ENCODE results near the gene TXNDC17. TPM values are rescaled to one million over a fixed set of nuclear protein-coding genes. Genes with fewer than 3 reads are reported as not detected.

The TXNDC17 gene
- total RNA-seq, 4 donors from 2014 or later, result 70.4 to 149 (median 95.9) TPM

GRCh38 chr17:6623941-6624340 is 16.9 kb upstream of the TXNDC17 start:
- H3K9me3 ChIP-seq, result no peaks in the 10 kb centered on the region
- no peaks in the 10 kb centered on the region for H3K27me3 ChIP-seq
- H3K4me1 ChIP-seq, result no peaks in the 10 kb centered on the region
- no peak overlapping the region for H3K27ac ChIP-seq
- 98 to 99% methylated on average over 3 of the region's 3 CpGs for WGBS, 2 donors
- DNase-seq, result no peak
- no peak for TF ChIP-seq POLR2A (IDR thresholded peaks at IDR 0.05)
- no peak for TF ChIP-seq CTCF (IDR thresholded peaks at IDR 0.05)
- intact Hi-C loops (cut with DNase I), result no loop called here
- H3K4me3 ChIP-seq (replicated peaks in 1 of 3), result no peak overlapping the region
- peaks cover 27 to 45% of the 10 kb centered on the region in 2 donors for H3K36me3 ChIP-seq

GRCh38 chr17:6626616-6627015 is 14.2 kb upstream of the TXNDC17 start:
- WGBS, 2 donors, result 92 to 96% methylated on average over 6 of the region's 6 CpGs
- Histone ChIP-seq H3K27ac (no peak overlapping the region), H3K27me3 (no peaks in the 10 kb centered on the region), H3K4me1 (no peaks in the 10 kb centered on the region), H3K4me3 (replicated peaks in 1 of 3) (no peak overlapping the region), H3K9me3 (no peaks in the 10 kb centered on the region), H3K36me3 (peaks cover 16 to 34% of the 10 kb centered on the region in 2 donors)
- TF ChIP-seq POLR2A (IDR thresholded peaks at IDR 0.05), result no peak
- no peak for TF ChIP-seq CTCF (IDR thresholded peaks at IDR 0.05)
- intact Hi-C loops (cut with DNase I), result no loop called here
- no peak for DNase-seq

GRCh38 chr17:6627019-6627418 is 13.8 kb upstream of the TXNDC17 start:
- WGBS, 2 donors, result 71 to 90% methylated on average over 1 of the region's 1 CpG
- no peaks in the 10 kb centered on the region for H3K9me3 ChIP-seq
- no peaks in the 10 kb centered on the region for H3K4me1 ChIP-seq
- H3K4me3 ChIP-seq (replicated peaks in 1 of 3), result no peak overlapping the region
- no peak for TF ChIP-seq CTCF (IDR thresholded peaks at IDR 0.05)
- TF ChIP-seq POLR2A (IDR thresholded peaks at IDR 0.05), result no peak
- intact Hi-C loops (cut with DNase I), result no loop called here
- no peak for DNase-seq
- no peaks in the 10 kb centered on the region for H3K27me3 ChIP-seq
- no peak overlapping the region for H3K27ac ChIP-seq
- H3K36me3 ChIP-seq, result peaks cover 16 to 38% of the 10 kb centered on the region in 2 donors

- Histone ChIP-seq H3K27ac (no peak overlapping the region), H3K4me1 (no peaks in the 10 kb centered on the region), H3K27me3 (no peaks in the 10 kb centered on the region), H3K36me3 (peaks cover 34 to 53% of the 10 kb centered on the region in 2 donors), H3K4me3 (replicated peaks in 1 of 3) (no peak overlapping the region), H3K9me3 (no peaks in the 10 kb centered on the region)
- TF ChIP-seq CTCF (IDR thresholded peaks at IDR 0.05), result no peak
- TF ChIP-seq POLR2A (IDR thresholded peaks at IDR 0.05), result no peak
- intact Hi-C loops (cut with DNase I), result no loop called here
- 98 to 100% methylated on average over 1 of the region's 1 CpG for WGBS, 2 donors
- DNase-seq, result no peak
Observed at GRCh38 chr17:6630390-6630789, 10.5 kb upstream of the TXNDC17 start.

- Histone ChIP-seq H3K4me1 (no peaks in the 10 kb centered on the region), H3K27ac (no peak overlapping the region), H3K4me3 (replicated peaks in 1 of 3) (no peak overlapping the region), H3K36me3 (peaks cover 29 to 41% of the 10 kb centered on the region in 2 donors), H3K9me3 (no peaks in the 10 kb centered on the region), H3K27me3 (no peaks in the 10 kb centered on the region)
- no peak for DNase-seq
- intact Hi-C loops (cut with DNase I), result no loop called here
- no peak for TF ChIP-seq CTCF (IDR thresholded peaks at IDR 0.05)
- no peak for TF ChIP-seq POLR2A (IDR thresholded peaks at IDR 0.05)
Observed at GRCh38 chr17:6632530-6632929, 8.3 kb upstream of the TXNDC17 start.

Measured in thyroid gland (tissue), 4 donors.